HL-60/S4 treated with phorbol 12-myristate 13-acetate at 8.2 ng/mL for 4 days and 3 days (cell line): ENCODE measurements around the gene RAB9B.

Experiments
- in situ Hi-C: fragments of 300-500 bp; cut with MboI; formaldehyde crosslinking; loops from 2 replicates; pipeline ENCODE4 v1.15.0; 2022; ENCODE audit warnings: low sequenced_read_pairs

The RAB9B gene

DNA sequence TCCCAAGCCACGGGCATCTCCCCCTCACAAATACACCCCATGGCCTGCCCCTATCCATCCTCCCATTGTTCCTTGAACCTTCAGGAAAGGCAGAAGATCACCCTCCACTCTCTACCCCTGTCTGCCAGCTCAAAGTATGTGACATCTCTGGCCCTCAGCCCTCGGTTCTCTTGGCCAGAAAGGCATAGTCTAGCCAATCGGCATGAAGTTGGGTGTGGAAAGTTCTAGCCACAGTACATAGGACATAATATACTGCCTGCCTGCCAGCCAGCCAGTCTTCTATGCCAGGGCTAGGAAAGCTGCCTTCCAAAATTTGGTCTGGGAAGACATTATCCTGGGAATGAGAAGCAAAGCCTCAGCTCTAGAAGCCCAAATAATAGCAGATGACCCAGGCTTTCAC lies 58.6 kb downstream of the RAB9B start:
- in situ Hi-C loops, result no loop called here
